HFF-Myc (cell line): ENCODE data around the gene SPRTN.

Experiments used
- DNase-seq: peaks from one replicate; pipeline ENCODE4 v3.0.0-alpha.2; 2011; ENCODE audit warnings: low read depth; ENCODE audit errors: extremely low read depth
- H3K4me3 ChIP-seq: replicated peaks from 2 replicates; pipeline ENCODE4 v1.5.1; 2011; ENCODE audit warnings: low read depth, mild to moderate bottlenecking, control low read depth, low read length
- CTCF ChIP-seq: IDR thresholded peaks from 2 replicates; pipeline ENCODE4 v1.5.1; 2012; ENCODE audit warnings: mild to moderate bottlenecking, low read depth, low read length, control low read depth; ENCODE audit errors: missing control alignments

SPRTN gene

DNA sequence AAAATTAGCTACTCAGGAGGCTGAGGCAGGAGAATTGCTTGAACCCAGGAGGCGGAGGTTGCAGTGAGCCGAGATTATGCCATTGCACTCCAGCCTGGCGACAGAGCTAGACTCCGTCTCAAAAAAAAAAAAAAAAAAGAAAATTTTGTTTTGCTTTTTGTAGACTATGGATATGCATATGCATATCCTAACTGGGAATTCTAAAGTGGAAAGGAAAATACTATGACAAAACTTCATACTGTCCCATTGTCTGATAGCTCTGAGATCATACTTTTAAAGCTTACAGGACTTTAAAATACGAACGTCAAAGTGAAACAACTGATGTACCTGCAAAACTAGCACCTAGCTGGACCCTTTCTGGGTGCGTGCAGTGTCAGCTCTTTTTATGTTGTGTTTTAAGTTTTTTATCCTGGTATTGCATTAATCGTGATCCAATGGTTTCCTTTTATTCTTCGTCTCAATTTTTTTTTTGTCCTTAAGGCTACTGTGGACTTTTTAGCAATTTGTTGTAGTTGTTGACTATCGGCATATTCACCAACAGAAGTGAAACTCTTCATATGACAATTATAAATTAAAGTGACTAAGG lies 19.2 kb downstream of the SPRTN start:
- no peak for TF ChIP-seq CTCF
- DNase-seq = no peak
- H3K4me3 ChIP-seq = no peak overlapping the region

DNA sequence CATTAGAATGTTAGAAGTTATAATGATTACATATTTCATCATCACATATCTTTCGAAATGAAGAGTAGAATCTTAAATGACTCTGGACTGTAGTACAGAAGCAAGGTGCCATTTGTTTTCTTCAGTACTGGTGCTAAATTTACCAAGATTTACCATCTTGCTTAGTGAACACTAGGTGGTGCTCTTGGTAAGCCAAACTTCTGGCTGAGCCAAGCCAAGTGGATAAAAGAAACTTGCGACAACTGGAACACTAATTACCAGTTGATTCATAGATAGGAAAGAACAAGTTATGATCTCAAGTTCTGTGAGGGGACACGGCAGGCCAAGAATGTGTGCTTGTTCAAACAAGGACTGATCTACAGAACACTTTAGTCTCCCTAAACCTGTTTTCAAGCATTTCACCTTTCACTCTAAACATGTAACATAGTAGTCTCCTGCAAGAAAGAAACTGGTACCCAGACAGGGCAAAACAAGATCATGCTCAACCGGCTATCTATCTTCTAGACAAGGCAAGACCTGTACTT lies 19.8 kb downstream of the SPRTN start:
- H3K4me3 ChIP-seq = no peak overlapping the region
- peak; percentile 71 for TF ChIP-seq CTCF
- DNase-seq = no peak

DNA sequence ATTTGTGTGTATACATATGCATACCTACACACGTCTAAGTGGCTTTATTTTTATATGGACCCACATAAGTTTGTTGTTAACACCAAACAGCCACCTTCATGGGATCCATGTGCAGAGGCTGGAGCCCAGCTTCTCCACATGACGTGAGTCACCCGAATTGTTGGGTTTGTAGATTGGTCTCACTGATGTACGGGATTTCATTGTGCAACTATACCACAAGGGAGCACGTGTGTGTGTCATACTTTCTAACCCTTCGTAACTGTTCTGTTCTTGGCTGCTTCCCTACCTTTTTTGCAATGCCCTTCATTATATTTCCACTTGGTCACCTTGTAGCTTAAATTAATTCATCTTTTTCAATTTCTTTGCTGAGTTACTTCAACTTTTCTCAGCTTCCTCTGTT lies 21.0 kb downstream of the SPRTN start:
- H3K4me3 ChIP-seq = no peak overlapping the region
- TF ChIP-seq CTCF = no peak
- DNase-seq = peak; percentile 49

DNA sequence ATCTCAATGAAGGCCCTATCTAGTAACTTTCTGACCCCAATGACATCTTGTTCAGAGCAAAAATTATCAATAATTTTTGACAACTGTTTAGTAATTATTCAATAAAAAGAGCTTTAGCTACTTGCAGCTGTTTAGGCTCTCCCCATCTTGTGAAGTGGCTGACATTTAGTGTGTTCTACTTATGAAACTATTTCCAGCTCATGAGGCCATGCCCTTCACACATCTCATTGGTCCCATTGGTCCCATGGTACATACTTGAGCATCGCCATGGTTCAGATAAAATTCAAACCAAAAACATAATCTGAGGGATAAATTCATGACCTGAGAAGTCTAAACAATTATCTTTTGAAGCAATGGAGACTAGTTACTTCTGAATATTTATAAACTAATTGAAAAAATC lies 24.2 kb downstream of the SPRTN start:
- no peak for TF ChIP-seq CTCF
- no peak overlapping the region for H3K4me3 ChIP-seq

DNA sequence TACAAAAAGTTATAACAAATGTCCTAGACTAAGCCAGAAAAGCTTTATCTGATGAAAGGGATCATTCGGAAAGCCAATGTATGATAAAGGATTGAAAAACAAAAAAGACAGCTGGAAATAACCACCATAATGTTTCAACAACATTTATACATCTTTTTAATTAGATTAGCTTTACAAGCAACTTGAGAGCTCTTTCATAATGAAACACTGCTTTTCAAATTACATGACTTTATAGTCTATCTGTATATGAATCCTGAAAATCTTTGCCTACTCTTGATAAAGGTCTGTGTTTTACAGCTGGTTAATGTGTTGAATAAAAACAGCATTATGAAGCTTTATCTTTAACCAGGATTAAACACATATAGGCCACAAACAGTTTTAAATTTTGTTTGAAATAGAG lies 25.5 kb downstream of the SPRTN start:
- no peak for TF ChIP-seq CTCF
- no peak for DNase-seq
- H3K4me3 ChIP-seq = no peak overlapping the region

More for the DNA sequence above, 24.2 kb downstream of the SPRTN start:
- no peak for DNase-seq

DNA sequence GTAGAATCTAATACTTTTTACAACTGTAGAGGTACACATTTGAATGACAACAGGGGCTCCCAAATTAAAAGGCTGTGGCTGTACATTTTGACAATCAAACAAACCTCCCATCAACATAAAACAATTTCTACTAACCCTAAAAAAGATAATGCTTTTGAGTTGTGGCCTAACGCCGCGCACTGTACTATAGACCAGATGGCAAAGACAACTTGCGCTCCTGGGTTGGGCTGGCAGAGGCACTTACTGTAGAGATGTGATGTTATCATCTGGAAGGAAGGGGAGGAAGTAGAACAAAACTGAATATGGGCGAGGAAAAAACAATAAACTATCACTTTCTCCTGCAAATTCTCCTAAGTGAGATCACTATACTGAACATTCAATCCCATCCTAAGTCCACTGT lies 26.1 kb downstream of the SPRTN start:
- DNase-seq = no peak
- no peak for TF ChIP-seq CTCF
- no peak overlapping the region for H3K4me3 ChIP-seq

- no peak for TF ChIP-seq CTCF
- no peak overlapping the region for H3K4me3 ChIP-seq
- DNase-seq = no peak
Observed at GRCh38 chr1:231369282-231369681, 31.2 kb downstream of the SPRTN start.
